Measurements from ENCODE around the gene HLCS. TPM values are rescaled to one million over a fixed set of nuclear protein-coding genes. Genes with fewer than 3 reads are reported as not detected.

HLCS gene
- total RNA-seq, 6 experiments from 2014 or later, result 20.3 to 24.5 (median 22.2) TPM

- Mint-ChIP-seq H3K36me3 (ENCODE audit: low read depth) (peaks cover 9% of the 10 kb centered on the region), H3K27me3 (ENCODE audit: insufficient read depth) (peaks cover 7% of the 10 kb centered on the region), H3K27ac (peak overlapping the region; percentile 99), H3K4me1 (ENCODE audit: low read depth) (peaks cover 34% of the 10 kb centered on the region), H3K9me3 (no peaks in the 10 kb centered on the region), H3K4me3 (no peak overlapping the region)
- TF ChIP-seq CTCF (IDR thresholded peaks at IDR 0.05), result no peak
- DNase-seq, result no peak
Observed at GRCh38 chr21:36910581-36911307, 55.7 kb downstream of the HLCS start.

- Mint-ChIP-seq H3K4me3 (peak overlapping the region; percentile 70), H3K27me3 (ENCODE audit: insufficient read depth) (peaks cover 7% of the 10 kb centered on the region), H3K36me3 (ENCODE audit: low read depth) (peaks cover 9% of the 10 kb centered on the region), H3K9me3 (no peaks in the 10 kb centered on the region), H3K4me1 (ENCODE audit: low read depth) (peaks cover 34% of the 10 kb centered on the region), H3K27ac (peak overlapping the region; percentile 99)
- peak; percentile 98 for DNase-seq
- no peak for TF ChIP-seq CTCF (IDR thresholded peaks at IDR 0.05)
Observed at GRCh38 chr21:36909901-36910561, 56.4 kb downstream of the HLCS start.

GRCh38 chr21:36909423-36909822 is 57.0 kb downstream of the HLCS start:
- TF ChIP-seq CTCF (IDR thresholded peaks at IDR 0.05), result no peak
- Mint-ChIP-seq H3K27me3 (ENCODE audit: insufficient read depth) (peaks cover 7% of the 10 kb centered on the region), H3K27ac (peak overlapping the region; percentile 99), H3K4me1 (ENCODE audit: low read depth) (peaks cover 34% of the 10 kb centered on the region), H3K9me3 (no peaks in the 10 kb centered on the region), H3K4me3 (peak overlapping the region; percentile 70), H3K36me3 (ENCODE audit: low read depth) (peaks cover 9% of the 10 kb centered on the region)
- no peak for DNase-seq

- H3K27ac Mint-ChIP-seq, result peak overlapping the region; percentile 99
- peaks cover 9% of the 10 kb centered on the region for H3K36me3 Mint-ChIP-seq (ENCODE audit: low read depth)
- peaks cover 7% of the 10 kb centered on the region for H3K27me3 Mint-ChIP-seq (ENCODE audit: insufficient read depth)
- peak; percentile 71 for TF ChIP-seq CTCF (IDR thresholded peaks at IDR 0.05)
- H3K4me3 Mint-ChIP-seq, result no peak overlapping the region
- peaks cover 34% of the 10 kb centered on the region for H3K4me1 Mint-ChIP-seq (ENCODE audit: low read depth)
- H3K9me3 Mint-ChIP-seq, result no peaks in the 10 kb centered on the region
- DNase-seq, result no peak
Observed at GRCh38 chr21:36908260-36908908, 58.1 kb downstream of the HLCS start.

GRCh38 chr21:36904093-36904666 is 62.3 kb downstream of the HLCS start:
- Mint-ChIP-seq H3K27me3 (ENCODE audit: insufficient read depth) (peaks cover 5% of the 10 kb centered on the region; the same call in 1 of the 2 replicates), H3K36me3 (ENCODE audit: low read depth) (peaks cover 14% of the 10 kb centered on the region), H3K4me3 (no peak overlapping the region), H3K9me3 (no peaks in the 10 kb centered on the region), H3K4me1 (ENCODE audit: low read depth) (peaks cover 28% of the 10 kb centered on the region), H3K27ac (no peak overlapping the region)
- no peak for DNase-seq
- no peak for TF ChIP-seq CTCF (IDR thresholded peaks at IDR 0.05)

Data from HFFc6 (cell line).